HG03060 (cell line): ENCODE results near the gene SURF6.
"Not testable (repeated sequence)": the region's sequence is repeated elsewhere in the genome, so short reads cannot be mapped to it uniquely, and the experiment has no call there.

Experiments used
- ATAC-seq: cut with Tn5 transposase; IDR thresholded peaks from one replicate; pipeline ENCODE4 v1.9.1; 2021; ENCODE audit warnings: low read depth, moderate number of reproducible peaks; ENCODE audit not compliant: unreplicated experiment

The SURF6 gene

DNA sequence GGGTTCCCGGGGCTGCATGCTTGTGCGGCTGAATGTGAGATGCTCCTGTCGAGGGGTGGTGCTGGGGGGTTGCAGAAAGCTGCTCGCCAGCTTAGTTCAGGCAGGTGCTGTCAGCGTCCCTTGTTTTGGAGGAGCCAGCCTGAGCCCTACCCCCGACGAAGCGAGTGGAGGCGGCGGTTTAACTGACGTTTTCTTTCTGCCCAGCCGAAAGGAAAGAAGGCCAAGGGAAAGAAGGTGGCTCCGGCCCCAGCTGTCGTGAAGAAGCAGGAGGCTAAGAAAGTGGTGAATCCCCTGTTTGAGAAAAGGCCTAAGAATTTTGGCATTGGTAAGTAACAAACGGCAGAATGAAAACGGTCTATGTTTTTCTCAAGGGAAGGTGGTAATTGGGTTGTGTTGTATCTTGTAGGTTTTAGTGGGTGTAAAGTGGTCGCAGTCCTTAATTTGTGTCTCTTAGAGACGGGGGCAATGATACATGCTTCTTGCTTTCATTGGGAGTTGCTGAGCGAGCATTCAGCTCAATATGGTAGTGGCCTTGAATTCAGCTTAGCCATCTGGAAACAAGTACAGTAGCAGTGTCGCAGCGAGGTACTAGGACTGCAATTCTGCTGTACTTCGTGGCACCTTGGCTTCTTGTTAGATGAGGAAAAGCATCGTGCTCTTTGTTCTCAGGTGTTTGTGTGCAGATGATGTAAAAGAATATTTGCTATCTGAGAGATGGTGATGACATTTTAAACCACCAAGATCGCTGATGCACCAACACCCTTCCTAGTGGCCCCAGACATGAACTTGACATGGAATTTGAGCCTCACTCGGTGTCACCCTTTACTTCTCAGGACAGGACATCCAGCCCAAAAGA lies 13.0 kb upstream of the SURF6 start:
- no peak for ATAC-seq

DNA sequence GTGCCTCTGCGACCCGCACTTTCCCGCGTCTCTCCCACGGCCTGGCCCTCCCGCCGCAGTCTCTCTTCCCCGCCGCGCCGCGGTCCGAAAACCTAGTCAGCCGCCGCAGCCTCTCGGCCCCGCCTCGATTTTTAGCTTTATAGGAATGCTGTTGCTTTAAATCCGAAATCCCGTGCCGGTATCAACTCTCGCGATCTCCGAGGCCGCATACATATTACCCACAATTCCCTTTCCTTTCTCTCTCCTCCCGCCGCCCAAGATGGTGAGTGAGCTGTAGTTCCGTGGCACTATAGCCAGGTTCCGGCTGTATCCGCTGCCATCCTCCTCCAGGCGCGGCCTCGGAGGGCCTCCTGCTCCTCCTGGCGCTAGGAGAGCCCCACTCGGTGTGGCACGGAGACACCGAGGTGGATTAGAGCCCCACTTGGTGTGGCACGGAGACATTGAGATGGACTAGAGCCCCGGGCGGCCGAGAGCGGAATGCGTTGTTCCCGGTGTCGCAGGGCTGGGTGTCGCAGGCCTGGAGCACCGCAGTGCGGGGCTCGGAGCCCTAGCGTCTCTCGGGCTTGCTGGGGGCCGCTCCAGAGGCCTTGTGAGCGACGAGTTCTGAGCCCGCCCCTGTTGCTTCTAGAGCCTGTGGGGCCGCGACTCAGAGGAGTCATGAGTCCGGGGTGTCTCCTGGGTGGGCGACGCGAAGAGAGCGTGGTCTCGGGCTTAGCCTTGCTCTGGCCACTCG lies 12.2 kb upstream of the SURF6 start, which contains the start of the genes MED22 and RPL7A:
Gene MED22, minus strand, starts transcription at position 147 of the 733 bp plus-strand sequence. CDS start 1,469 bp downstream, outside the sequence.
Gene RPL7A, plus strand, starts transcription at position 234 of the 733 bp plus-strand sequence. Its CDS starts 26 bp downstream, at position 260.
- peak; percentile 85 for ATAC-seq

DNA sequence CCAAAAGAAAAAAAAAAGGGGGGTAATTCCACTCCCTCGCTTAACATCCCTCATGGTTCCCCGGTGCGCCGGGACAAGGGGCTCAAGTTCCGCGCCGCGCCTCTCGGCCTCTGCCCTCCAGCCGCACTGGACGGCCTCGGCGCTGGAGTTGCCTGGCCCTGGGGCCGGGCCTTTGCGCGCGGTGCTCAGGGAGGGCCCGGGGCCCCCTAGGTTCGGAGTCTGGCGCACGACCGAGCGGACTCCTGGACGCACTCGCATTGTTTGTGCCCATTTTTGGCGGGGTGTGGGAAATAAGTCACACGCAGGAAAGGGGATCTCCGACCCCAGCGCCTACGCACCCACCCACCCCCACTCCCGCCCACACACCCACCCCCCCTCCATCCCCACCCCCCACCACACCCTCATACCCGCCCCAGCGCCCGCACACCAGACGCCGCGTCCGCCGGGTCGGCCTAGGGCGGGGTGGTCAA lies 11.6 kb upstream of the SURF6 start:
- peak; percentile 0 for ATAC-seq

DNA sequence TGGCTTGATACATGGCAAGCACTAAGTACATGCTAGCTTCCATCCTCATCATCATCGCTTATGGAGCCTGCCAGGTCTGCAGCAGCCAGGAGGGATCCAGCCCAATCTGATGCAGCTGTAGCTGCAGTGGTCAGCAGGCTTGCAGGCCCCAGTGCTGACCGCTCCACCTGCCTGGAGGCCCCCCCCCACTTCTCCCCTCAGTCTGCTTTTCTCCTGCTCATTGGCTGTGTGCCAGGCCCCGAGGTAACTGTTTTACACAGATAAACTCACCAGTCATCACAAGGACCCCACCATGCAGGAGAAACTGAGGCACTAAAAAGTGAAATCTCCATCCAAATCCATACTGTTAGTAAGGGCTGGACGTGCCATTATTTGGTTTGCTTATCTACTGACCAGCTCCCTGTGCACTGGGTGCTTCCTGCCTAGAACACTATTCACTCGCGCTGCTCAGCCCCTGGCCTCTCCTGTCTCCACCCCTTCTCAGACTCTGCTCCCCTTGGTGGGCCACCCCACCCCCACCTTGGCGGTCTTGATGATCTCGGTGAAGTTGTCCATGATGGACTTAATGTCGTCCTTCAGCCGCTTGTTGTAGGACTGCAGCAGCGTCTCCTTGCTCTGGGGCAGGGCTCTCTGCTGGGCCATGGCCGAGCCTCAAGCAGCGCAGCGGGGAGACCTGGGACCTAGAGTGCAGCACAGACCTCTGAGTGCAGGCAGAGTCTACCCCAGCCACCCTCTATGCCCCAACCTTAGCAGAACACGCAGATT lies 10.2 kb upstream of the SURF6 start:
- no peak for ATAC-seq

DNA sequence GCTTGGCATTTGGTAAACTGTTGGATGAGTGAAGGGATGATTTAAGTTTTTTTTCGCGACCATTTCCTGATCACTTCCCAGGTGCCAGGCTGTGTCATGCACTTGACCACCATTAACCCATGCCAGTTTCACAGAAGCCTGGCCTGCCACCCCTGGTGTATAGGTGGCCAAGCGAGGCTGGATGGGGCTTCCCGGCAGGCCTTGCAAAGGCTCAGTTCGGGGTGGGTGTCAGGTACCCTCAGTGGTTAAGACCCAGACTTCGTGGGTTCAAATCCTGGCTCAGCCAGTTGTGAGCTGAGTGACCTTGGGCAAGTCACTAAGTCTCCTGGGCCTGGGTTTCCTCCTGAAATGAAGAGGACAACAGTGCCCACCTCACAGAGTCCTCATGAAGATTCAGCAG lies 9.6 kb upstream of the SURF6 start:
- no peak for ATAC-seq

DNA sequence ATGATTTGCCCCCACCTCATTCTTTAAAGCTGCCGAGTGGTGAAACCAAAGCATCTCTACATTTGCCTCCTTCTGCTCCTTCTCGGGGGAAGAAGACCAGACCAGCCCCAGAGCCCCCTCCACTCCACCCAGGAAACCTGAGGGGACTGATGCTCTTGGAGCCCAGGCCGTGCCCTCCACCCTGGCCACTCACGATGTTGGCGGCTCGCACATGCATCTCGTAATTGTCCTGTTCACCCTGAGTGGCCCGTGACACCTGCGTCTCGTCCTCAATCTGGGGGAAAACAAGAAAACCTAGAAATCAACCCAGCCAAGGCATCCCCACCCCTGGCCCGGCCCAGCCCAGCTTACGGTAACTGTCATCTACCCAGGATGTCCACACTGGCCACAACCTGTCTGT lies 9.0 kb upstream of the SURF6 start:
- no peak for ATAC-seq

DNA sequence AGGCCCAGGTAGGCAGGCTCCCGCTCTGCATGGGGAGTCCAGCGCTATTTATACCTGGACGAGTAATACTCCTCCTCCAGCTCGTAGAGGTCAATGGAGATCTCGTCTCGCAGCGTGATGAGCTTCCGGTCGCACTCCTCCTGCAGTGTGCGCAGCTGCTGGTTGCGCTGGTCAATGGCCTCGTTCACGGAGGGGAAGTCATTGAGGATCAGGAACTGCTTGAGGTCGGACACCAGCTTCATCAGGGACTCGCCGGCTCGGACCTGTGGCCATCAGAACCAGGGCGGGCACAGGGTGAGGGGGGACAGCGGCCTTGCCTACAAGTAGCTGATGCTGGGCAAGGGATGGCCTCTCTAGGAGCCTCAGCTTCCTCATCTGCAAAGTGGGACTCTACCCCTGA lies 8.1 kb upstream of the SURF6 start:
- no peak for ATAC-seq

DNA sequence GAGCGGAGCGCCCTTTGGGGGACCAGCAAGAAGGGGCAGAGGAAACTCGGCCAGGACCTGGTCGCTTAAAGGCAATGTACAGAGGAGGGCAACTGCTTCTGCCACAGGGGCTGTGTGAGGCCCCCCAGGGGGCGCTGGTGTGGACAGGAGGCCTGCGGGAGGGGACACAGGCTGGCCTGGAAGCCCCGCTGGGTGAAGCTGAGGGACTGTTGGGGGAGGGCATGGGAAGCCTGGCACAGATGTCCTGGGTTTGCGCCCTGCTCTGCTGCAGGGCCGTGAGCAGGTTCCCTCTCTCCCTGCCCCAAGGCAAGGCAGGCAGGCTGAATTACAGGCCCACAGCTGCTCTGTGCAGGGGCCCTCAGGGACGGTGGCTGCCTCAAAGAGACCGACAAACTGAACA lies 6.6 kb upstream of the SURF6 start:
- ATAC-seq: no peak

DNA sequence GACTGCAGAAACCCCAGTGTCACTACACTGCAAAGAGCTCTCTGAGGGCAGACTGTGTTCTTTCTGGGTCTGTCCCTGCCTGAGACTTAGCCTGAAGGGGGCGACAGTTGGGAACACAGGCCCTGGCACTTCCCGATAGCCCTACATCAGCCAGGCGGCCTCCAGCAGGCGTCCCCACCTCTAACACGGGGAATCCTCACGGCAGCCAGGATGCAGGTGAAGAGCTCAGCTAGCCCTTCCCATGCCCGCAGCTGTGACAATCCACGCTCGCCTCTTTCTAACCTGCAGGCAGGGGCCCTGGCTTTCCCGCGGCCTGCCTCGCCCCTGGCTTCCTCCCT lies 6.0 kb upstream of the SURF6 start:
- no peak for ATAC-seq

DNA sequence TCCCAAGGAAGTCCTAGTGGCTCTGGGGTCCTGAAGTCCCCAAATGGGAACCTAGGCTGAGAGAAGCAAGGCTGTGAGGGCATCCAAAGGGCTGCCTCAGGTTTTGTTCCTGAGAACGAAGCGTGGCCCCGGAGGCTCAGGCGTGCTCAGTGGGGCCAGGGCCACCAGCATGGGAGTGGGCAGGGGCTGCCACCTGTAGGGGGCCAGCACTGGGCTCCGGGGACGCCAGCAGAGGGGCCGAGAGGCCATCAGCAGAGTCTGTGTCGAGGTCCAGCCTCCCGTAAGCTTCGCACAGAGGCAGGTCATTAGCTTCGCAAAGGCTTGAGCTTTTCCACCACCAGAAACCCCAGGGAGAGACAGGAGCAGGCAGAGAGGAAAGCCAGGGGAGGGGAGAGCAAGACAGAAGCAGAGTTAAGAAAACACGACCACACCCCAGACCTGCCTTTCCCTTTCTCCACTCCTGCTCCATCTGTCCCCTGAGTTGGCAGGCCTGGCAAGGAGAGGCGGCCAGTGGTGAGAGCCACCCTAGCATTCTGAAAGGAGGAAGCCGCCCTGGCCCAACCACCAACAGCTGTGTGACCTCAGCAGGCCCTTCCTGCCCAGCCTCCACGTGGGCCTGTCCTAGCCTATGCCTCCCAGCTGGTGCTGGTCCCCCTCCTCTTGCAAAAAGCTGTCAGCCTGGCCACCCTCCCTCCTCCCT lies 5.5 kb upstream of the SURF6 start:
- no peak for ATAC-seq

DNA sequence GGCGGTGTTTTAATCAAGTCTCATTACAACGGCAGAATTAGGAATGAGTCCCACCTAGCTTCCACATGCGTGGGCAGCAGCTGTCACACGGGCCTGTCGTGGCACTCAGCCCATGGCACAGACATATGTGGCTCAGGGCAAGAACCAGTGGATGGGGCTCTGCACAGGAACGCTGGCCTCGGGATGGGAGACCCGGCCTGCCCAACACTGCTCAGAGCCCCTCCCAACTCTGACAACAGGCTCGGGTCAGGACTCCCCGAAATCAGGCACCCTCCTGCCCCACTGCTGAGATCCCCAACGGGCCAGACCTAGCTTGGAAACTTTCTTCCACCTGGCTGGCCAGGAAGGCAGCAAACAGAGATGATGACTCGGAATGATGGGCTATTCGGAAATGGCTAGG lies 4.9 kb upstream of the SURF6 start:
- no peak for ATAC-seq

DNA sequence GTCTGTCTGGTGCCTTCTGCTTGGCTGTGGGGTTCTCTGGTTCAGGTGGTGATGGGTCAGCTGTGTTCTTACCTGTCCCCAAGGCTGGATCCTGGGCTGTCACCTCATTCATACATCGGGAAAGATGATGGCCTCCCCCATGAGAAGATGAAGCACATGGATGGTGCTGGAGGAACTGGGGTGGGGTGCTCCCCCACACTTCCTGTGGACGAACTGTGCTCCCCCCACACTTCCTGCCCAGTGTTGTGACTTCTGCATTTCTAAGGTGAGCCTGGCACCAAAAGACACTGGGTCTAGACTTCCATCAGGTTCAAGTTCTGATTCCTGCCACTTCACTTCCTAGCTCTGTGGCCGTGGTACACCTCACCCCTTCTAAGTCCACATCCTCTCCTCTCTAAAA lies 4.3 kb upstream of the SURF6 start:
- no peak for ATAC-seq

DNA sequence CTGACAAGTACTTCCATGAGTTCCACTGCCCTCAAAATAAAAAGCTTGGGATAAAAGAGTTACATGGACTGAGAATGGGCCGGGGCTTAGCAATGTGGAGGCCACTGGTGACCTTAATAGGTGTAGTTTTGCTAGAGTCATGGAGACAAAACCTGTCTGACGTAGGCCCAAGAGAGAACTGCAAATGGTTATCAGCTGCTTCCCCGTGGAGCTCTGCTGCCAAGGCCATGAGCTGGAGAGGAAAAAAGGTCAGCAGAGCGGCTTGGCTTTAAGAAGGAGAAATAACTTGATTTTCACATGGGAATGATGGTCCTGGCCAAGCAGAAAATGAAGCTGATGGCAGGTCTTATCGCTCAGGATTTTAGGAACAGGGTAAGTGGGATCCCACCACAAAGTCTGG lies 3.7 kb upstream of the SURF6 start:
- no peak for ATAC-seq

DNA sequence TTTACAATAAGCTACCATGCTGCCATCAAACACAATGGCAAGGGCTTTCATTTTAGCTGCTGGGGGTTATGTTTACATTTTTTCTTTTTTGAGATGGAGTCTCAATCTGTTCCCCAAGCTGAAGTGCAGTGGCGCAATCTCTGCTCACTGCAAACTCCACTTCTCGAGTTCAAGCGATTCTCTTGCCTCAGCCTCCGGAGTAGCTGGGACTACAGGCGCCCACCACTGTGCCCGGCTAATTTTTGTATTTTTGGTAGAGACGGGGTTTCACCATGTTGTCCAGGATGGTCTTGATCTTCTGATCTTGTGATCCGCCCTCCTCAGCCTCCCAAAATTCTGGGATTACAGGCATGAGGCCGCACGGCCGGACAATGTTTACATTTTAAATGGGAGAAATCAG lies 1.1 kb downstream of the SURF6 start:
- not testable (repeated sequence) for ATAC-seq

DNA sequence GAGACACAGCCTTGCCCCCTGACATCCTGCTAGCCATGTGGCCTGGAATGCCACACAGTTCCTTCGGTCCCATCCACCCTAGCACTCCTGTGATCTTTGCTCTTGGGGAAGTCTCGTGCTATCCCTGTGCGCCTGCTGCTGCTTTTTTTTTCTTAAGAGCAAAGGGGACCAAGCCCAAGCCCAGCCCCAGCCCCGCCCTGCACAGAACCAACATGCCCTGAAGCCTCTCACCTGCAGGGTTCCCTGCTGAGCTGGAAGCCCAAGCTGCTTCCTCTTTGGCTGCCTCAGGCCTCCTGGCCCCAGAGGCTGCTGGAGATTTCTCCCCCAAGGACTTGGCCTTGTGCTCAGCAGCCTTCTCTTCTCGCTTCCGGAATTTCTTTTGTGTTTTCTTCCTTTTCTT lies 1.8 kb downstream of the SURF6 start:
- ATAC-seq: no peak

DNA sequence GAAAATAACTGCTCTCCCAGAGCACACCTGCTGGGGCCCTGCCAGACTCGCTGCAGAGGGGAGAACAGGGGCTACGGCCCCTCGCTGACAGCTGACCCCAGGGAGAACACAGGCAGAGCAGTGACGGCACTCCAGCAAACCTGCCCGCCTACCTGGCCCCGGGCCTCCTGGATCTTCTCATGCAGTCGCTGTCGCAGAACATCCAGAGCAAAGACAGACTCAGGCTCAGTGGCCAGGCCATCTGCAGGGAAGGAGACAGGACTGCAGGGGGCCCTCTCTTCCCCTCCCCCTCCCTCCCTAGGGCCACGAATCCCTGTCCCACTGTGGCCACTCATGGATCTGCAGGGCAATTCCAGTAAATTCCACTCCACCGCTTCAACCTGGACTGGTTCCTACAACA lies 2.4 kb downstream of the SURF6 start:
- no peak for ATAC-seq

DNA sequence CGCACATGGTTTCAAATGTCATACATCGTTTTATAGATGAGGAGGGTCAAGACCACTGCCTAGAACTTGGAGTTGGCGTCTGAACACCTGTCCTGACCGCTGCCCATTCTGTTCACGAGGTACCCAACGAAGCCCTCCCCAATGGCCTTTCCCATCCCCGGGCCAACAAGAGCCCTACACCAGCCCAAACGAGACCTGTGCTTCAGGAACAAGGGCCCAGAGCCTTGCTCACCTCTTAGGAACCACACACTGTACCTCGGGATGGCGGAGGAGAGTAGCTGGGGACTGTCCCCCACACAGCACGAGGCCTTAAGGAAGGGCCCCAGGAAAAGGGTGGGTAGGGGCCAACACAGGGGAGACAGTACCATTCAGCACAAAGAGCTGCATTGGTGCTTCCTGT lies 3.0 kb downstream of the SURF6 start:
- no peak for ATAC-seq

DNA sequence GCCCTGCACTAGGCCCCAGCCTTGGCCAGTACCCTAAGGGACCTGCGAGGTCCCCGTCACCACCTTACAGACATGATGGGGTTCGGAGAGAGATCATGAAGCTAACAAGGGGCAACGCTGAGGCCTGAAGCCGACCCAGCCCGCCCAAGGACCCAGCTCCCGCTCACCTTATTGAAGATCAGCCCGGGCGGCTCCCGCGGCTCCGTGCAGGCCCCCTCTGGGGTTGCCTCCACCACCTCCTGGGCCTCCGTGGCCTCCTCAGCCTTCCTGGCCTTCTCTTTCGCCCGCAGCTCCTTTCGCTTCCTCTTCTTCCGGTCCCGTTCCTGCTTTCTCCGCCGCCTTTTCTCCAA lies 3.6 kb downstream of the SURF6 start:
- no peak for ATAC-seq

DNA sequence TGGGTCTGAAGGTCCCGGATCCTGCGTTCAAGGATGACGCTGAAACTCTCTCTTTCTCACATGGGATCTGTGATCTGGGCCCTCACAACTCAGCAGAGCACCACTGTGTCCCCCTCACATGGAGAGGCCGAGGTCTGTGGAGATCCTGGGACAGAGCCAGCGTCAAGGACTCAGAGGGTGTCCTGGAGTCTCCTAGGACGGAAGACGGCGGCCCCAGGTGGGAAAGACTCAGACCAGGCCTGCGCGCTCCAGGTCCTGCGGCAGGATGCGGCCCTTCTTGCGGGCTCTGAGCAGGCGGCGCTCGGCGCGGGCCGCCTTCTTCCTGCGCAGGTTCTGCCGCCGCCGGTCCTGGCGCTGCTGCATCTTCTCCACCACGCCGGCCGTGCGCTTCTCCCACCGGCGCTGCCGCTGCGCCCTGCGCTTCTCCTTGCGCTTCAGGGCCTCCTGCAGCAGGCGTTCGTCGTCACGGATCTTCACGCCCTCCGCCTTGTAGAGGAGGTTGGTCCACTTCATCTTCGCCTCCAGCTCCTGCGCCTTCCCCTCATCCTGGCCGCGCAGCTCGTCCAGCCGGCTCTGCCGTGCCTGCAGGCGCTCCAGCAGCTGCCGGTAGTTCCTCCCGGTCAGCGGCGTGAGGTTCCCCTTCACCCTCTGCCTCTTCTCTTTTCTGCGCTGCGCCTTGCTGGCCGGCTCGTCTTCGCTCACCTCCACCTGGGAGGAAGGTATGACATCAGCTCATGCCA lies 4.2 kb downstream of the SURF6 start:
- no peak for ATAC-seq

DNA sequence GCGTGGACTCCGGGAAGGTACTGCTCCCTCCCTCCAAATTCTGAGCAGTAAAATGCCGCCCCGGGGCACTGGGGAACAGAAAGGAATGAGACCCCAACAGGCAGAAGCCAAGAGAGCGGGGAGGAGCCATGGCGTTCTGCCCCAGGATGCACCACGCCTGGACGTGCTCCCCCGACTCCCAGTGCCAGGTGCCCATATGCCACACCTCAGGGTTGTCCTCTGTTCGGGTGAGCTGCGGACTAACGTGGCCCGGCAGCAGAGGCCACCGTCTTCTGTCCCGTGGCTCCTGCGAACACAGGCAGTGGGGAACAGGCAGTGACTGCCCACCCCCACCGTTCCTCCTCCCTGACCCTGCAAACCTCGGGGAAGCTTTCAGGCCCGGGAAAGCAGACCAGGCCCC lies 4.8 kb downstream of the SURF6 start:
- no peak for ATAC-seq
